GM12874 (cell line): ENCODE results near the gene RAD51B.

Source experiments
- CTCF ChIP-seq: IDR thresholded peaks from 2 replicates; pipeline ENCODE4 v1.5.1; 2011; ENCODE audit warnings: low read depth, mild to moderate bottlenecking, control low read depth, low read length, moderate library complexity; ENCODE audit not compliant: insufficient read depth

The RAD51B gene

GRCh38 chr14:68238976-68239375, 419.4 kb downstream of the RAD51B start:
- TF ChIP-seq CTCF: no peak

GRCh38 chr14:68239988-68240771, 420.6 kb downstream of the RAD51B start:
- TF ChIP-seq CTCF: no peak

- TF ChIP-seq CTCF: no peak
These were observed 422.4 kb downstream of the RAD51B start for GRCh38 chr14:68241862-68242487.

- no peak for TF ChIP-seq CTCF
These were observed 424.0 kb downstream of the RAD51B start for GRCh38 chr14:68243450-68244010.

- TF ChIP-seq CTCF: no peak
These were observed 424.8 kb downstream of the RAD51B start for GRCh38 chr14:68244262-68244980.

- TF ChIP-seq CTCF: no peak
These were observed 425.8 kb downstream of the RAD51B start for GRCh38 chr14:68245146-68246073.
